PFSK-1 (cell line): ENCODE results near the gene ALB.

Experiments used
- FOXP2 ChIP-seq: optimal IDR thresholded peaks from 2 replicates; pipeline ENCODE3; 2011; ENCODE audit warnings: borderline replicate concordance, control low read depth, inconsistent platforms; ENCODE audit not compliant: insufficient read depth; ENCODE audit errors: extremely low read length, extremely low read depth
- POLR2AphosphoS5 ChIP-seq: IDR thresholded peaks from 2 replicates; pipeline ENCODE4 v1.6.1; 2012; ENCODE audit warnings: low read depth, mild to moderate bottlenecking, control low read depth, low read length, moderate library complexity
- TAF1 ChIP-seq: IDR thresholded peaks from 2 replicates; pipeline ENCODE4 v1.6.1; 2012; ENCODE audit warnings: low read length, control low read depth, borderline replicate concordance; ENCODE audit not compliant: insufficient read depth
- TF ChIP-seq, protein P1 (sequence below), 2 experiments: IDR thresholded peaks; 2 replicates each; pipeline versions ENCODE4 v1.6.1 to v1.8.0; 2011 to 2012; ENCODE audit warnings: low read depth in 2 of 2, low read length in 2 of 2, control low read depth in 1 of 2, inconsistent platforms in 1 of 2, mild to moderate bottlenecking in 1 of 2, moderate library complexity in 1 of 2; ENCODE audit not compliant: insufficient read depth in 1 of 2

DNA sequence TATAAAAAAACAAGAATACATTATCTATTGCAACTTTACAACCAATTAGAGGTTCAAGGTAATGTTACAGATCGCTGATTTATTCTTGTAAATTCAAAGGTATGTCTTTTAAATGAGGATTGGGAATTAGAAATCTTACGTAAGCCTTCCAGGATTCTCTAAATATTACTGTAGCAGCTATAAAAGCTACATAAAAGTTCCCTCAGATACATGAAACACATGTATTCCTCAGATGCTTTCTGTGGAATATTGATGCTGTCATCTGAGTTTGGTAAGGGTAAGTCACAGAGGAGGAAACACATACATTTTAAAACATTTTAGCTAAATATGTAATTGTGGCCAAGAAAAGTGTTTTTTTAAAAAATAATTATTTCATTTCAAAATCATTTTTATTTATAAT, 35.4 kb downstream of the ALB start:
- TF ChIP-seq POLR2AphosphoS5 (no peak), TAF1 (no peak), FOXP2 (no peak)
- TF ChIP-seq, protein P1, sequence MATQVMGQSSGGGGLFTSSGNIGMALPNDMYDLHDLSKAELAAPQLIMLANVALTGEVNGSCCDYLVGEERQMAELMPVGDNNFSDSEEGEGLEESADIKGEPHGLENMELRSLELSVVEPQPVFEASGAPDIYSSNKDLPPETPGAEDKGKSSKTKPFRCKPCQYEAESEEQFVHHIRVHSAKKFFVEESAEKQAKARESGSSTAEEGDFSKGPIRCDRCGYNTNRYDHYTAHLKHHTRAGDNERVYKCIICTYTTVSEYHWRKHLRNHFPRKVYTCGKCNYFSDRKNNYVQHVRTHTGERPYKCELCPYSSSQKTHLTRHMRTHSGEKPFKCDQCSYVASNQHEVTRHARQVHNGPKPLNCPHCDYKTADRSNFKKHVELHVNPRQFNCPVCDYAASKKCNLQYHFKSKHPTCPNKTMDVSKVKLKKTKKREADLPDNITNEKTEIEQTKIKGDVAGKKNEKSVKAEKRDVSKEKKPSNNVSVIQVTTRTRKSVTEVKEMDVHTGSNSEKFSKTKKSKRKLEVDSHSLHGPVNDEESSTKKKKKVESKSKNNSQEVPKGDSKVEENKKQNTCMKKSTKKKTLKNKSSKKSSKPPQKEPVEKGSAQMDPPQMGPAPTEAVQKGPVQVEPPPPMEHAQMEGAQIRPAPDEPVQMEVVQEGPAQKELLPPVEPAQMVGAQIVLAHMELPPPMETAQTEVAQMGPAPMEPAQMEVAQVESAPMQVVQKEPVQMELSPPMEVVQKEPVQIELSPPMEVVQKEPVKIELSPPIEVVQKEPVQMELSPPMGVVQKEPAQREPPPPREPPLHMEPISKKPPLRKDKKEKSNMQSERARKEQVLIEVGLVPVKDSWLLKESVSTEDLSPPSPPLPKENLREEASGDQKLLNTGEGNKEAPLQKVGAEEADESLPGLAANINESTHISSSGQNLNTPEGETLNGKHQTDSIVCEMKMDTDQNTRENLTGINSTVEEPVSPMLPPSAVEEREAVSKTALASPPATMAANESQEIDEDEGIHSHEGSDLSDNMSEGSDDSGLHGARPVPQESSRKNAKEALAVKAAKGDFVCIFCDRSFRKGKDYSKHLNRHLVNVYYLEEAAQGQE (IDR thresholded peaks at IDR 0.05; ENCODE audit: insufficient read depth in 1 of 2, low read depth in 2 of 2, low read length in 2 of 2) = no peak
